GM08714 (cell line): ENCODE data around the gene SRCIN1.

Experiments
- H3K4me3 ChIP-seq: fragments of 200-500 bp; sonication (Bioruptor generic); 2 replicates; pipeline ENCODE4 v1.5.1; 2014; ENCODE audit warnings: mild to moderate bottlenecking, low read length, inconsistent platforms
- ZNF274 ChIP-seq: IDR thresholded peaks from 2 replicates; pipeline ENCODE4 v1.6.1; 2012; ENCODE audit warnings: mild to moderate bottlenecking, low read depth, low read length

SRCIN1 gene

DNA sequence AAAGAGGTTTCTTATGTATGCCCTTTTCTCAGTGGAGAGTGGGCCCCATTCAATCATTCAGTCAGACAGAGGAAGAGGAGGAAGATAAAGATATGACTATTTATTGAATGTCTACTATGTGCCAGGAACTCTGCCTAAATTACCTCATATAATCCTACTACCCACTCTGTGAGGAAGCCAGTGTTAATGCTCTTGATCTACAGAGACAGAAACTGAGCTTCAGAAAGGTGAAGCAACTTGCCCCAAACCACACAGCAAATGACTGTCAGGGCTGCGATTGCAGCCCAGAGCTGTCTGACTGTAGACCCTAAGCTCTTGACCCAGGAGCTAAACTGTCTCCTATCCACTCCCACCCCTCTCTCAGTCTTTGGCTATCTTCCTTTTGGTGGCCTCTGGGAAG lies 8.4 kb downstream of the SRCIN1 start:
- no peak overlapping the region for H3K4me3 ChIP-seq
- TF ChIP-seq ZNF274, result no peak

DNA sequence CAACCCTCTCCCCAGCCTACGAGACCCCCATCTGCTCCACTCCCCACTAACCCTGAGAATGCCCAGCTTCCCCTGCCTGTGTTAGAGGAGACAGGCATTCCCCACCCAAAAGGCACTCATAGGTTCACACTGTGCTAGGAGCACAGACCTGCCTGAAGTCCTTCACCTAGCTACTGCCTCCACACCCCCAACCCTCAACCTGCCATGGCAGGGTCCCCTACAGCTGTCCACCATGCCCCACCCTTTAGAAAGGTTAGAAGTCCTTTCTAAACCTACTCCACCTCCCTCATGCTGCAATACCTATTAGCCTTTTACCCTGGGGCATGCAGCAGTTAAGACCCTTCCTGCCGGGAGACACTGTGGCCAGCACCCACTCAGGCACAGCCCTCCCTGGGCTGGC lies 9.1 kb downstream of the SRCIN1 start:
- H3K4me3 ChIP-seq, result no peak overlapping the region
- no peak for TF ChIP-seq ZNF274

DNA sequence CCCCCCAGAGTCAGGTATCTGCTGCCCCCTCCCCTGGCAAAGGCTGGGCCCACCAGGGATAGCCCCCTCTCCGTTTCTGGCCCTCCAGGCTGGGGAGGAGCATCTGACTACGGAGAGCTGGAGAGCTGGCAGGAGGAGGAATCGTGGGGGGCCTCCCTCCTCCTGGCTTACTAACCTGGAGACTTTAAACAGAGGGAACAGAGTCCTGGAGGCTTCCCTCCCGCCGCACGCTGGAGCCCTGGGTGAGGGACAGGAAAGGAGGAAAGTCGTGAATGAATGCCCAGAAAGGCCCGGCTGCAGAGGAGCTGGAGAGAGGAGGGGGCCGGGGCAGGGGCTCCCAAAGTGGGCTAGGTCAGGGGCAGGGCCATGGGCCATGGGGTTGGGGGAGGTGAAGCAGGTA lies 9.9 kb downstream of the SRCIN1 start:
- H3K4me3 ChIP-seq, result no peak overlapping the region
- TF ChIP-seq ZNF274, result no peak

DNA sequence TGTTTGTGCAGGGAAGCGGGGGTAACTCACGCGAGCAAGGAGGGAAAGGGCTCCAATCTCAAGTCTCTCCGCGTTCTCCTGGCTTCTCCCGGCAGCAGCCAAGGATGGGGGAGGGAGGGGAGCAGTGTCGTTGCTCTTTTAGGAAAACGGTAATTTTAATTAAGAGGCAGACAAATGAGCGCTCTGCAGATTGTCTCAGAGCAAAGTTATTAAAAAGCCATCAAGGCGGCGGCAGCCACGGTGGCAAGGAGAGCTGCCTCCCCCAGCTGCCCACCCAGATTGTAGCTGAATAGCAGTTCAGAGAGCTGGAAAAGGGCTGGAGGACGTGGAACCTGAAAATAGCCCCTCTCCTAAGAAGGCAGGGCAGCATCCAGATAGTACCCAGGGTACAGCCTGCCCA lies 11.6 kb downstream of the SRCIN1 start:
- no peak overlapping the region for H3K4me3 ChIP-seq
- no peak for TF ChIP-seq ZNF274

DNA sequence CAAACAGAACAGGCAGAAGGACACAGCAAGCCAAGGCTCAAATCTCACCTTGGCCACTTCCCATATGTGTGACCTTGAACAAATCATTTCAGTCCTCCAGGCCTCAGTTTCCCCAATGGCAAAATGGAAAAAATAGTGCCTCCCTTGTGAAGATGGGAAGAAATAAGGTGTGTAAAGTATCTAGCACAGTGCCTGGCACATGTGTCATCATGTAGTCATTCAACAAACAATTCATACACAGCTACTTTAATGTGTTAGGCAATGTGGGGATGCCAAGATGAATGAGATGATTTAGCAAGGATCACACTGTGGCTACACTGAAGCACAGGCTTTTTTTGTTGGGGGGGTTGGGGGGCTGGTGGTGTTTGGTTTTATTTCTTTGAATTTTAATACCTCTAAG lies 13.3 kb downstream of the SRCIN1 start:
- H3K4me3 ChIP-seq, result no peak overlapping the region
- TF ChIP-seq ZNF274, result no peak

DNA sequence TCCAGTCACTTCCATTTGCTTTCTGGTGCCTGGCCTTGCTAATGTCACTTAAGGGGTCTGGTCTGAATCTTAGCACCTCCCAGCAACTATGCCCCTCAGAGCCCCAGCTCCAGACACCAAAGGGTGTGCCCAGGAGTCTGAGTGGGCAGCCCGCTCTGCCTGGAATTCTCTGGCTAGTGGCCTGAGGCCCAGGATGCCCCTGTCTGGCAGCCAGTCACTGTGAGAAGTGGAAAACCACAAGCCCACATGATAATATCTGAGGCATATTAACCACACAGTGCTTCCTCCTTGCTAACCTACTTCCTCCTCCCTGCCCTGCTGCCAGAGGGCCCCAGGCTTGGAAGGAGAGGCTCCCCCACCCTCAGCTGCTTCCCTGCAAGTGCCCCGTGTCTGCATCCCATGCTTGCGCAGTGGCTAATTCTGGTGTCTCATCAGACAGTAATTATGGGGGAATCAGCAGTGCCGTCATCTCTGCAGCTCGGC lies 14.0 kb downstream of the SRCIN1 start:
- H3K4me3 ChIP-seq, result no peak overlapping the region
- no peak for TF ChIP-seq ZNF274

DNA sequence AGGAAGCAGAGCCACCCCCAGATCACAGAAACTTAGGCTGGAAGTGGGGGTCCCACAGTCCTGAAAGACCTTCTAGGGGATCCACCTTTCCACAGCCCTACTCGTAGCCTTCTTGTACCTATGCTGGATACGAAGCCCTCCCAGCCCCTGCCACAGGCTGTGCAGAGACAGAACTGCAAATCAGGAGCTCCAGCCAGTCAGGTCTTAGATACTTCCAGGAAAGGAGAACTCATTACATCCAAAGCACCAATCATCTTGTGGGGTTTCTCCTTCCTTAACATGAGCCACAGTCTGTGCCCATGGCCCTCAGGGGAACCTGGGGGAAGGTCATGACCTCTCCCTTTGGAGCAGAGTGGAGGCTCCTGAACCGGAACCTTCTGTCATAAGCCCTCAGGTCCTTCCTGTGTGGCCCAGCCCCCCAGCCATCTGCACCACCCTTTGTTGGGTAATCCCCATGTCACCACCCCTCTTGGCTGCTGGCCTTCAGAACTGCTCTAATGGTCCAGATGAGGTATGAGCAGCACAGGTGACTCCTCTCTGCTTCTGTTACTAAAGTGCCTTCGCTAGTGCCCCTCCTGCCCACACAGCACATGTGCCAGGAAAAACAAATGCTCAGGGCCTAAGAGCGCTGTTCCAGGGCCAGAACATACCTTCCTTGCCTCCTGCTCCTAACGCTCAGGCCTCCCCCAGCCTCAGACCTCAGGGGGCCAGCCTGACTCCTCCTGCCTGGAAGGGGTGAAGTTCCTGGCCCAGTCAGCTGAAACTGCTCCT lies 14.6 kb downstream of the SRCIN1 start:
- H3K4me3 ChIP-seq, result no peak overlapping the region
- no peak for TF ChIP-seq ZNF274

DNA sequence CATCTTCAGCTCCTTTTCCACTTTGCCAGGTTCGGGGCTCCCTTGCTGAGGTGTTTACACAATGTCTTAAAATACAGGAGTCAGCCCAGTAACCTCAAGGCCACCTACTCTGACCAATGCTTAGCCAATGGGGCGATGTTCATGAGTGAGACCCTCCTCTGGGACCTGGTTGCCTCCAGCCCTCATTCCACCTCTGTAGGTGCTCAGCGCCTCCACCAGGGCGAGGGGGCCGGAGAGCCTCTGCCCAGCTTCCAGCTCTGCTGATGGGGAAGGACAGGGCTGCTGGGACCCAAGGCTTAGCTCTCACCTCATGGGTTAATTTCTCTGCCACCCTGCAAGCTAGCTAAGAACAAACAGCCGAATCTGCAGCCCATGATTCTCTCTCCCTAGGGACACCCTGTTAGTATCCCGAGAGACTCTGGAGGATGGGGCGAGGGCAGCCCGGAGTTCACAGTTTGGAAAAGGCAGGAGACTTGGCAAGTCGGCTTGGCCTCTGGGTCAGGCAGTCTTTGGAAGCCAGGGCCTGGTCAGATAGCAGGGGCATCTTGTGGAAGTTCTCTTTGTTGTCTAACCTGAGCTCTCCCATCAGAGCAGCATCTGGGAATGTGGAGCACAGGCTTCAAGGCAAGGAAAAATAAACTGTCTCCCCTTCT lies 16.2 kb downstream of the SRCIN1 start:
- no peak overlapping the region for H3K4me3 ChIP-seq
- TF ChIP-seq ZNF274, result no peak

DNA sequence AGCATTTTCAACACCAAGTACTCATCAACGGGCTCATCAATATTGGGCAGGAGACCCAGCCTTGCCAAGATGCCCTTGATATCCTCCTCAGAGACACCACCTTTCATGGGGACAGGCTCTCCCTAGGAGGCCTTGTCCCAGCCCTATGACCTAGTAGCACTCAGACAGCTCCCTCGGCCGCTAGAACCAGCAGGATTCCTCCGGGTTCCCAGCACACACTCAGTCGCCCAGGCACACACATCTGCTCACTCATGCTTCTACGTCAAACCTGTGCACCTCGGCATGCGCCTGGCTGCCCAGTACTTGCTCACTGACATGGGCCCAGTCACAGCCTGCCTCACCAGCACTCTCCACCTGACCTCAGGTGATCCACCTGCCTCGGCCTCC lies 17.0 kb downstream of the SRCIN1 start:
- no peak overlapping the region for H3K4me3 ChIP-seq
- TF ChIP-seq ZNF274, result no peak

DNA sequence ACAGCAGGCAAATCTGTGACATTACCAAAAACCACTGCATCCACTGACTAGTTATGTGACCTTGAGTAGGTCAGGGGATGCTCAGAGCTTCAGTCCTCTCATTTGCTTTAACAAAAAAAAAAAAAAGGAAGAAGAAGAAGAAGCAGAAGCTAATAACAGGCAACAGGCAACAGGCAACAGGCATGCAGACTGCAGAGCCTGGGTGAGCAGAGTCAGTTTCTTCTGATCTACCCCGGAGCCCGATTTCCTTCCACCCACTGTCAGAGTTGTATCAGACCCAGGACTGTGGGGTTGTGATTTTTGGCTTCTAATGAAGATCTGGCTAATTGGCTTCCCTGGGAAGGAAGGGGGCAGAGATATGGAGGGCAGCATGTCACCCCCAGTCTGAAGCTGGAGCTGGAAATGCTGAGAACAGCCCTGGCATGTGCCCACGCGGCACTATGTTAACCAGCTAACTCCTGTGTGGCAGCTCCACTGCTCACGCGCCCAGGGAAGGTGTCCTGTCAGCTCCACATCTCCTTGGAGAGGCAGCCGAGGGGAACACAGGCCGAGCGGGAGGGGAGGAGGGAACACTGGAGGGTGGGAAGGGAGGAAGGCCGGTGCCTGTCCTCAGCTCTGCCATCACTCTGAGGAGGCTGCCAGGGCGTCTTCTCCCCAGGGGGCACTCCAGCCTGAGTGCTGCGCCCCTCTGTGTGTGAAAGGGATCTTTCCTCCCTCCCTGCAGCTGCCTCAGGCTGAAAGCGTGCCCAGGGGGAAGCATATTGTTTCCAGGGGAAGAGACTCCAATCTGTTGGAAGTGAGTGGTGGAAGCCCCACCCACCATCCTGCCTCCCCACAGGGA lies 17.6 kb downstream of the SRCIN1 start:
- no peak overlapping the region for H3K4me3 ChIP-seq
- no peak for TF ChIP-seq ZNF274

DNA sequence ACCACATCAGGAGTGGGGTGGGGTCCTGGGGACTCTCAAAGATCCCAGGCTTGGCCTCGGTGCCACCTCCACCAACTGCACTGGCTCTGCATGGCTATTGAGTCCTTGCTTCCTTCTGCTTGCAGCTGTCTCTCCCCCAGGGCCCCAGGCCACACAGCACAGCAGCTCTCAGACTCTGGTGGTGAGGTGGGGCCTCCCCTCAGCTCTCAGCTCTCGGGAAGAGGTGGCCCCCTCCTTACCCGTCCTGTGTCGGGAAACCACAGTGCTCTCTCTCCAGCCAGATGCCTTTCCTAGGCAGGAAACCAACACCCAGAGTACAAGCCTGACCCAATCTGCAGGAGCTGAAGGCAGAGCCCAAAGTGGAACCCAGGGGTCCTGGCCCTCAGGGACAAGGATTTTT lies 18.5 kb downstream of the SRCIN1 start:
- no peak overlapping the region for H3K4me3 ChIP-seq
- no peak for TF ChIP-seq ZNF274

DNA sequence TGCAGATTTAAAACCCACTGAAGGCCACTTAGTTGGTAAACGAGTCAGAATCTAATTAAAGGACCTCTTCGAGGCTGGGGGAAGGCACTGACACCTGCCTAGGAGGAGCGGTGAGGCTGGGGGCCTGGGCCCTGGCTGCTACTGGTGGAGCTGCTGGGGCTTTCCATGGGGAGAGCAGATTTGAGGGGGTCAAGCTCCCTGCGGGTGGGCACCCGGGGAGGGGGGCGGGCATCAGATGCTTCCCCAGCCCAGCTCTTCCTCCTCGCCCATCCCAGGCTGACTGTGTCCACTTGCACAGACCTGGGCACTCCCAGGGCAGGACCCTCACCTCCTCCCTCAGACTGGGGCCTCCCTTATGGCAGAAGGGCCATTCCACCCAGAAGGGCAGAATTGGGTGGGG lies 19.0 kb downstream of the SRCIN1 start:
- TF ChIP-seq ZNF274, result no peak
- H3K4me3 ChIP-seq, result no peak overlapping the region

DNA sequence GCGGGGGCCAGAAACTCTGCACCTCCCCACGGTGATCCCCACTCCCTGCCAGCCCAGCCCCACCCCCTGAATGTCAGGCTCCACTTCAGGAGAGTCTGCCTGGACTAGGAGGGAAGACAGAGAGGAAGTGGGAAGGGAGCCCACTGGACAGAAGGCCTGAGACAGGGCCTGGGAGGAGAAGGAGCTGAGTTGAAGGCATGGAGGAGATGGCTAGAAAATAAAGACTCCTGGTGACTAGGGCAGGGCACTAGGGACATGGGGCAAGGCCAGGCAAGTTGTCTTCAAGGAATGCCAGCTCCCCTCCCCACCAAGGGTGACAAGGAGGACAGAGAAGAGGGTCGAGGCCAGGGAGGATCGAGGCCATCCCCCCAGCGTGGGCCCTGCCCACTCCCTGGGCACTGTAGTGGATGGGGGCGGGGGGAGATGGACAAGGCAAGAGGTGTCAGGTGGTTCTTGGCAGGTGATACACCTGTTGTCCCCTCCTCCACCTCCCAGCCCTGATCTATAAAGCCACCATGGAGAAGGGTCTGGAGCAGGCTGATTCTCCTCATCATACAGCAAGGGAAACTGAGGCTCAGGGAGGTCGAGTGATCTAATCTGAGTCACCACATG lies 19.7 kb downstream of the SRCIN1 start:
- TF ChIP-seq ZNF274, result no peak
- H3K4me3 ChIP-seq, result no peak overlapping the region
